K562 (cell line): Measurements from ENCODE around the gene ADSS1. TPM values are rescaled to one million over a fixed set of nuclear protein-coding genes. Genes with fewer than 3 reads are reported as not detected.
A peak's percentile ranks its signal among the peaks of the same experiment; 100 is the strongest.

Experiments used
- ATF1 ChIP-seq, 2 experiments: fragments of 450-650 bp in 1 of 2; IDR thresholded peaks; 2 replicates each; pipeline ENCODE4 v1.6.1; 2016; ENCODE audit warnings: missing compliant biosample characterization in 1 of 2, missing genetic modification characterization in 1 of 2
- ATF2 ChIP-seq: sonication (generic); formaldehyde crosslinking; IDR thresholded peaks from 2 replicates; pipeline ENCODE4 v1.8.1; 2022; ENCODE audit warnings: missing genetic modification reagents
- BRD4 ChIP-seq: fragments of 200-600 bp; sonication (generic); IDR thresholded peaks from 2 replicates; pipeline ENCODE4 v1.6.1; 2017; ENCODE audit warnings: inconsistent platforms
- CHD2 ChIP-seq: IDR thresholded peaks from 2 replicates; pipeline ENCODE4 v1.6.1; 2011; ENCODE audit warnings: low read depth, low read length
- DMBX1 ChIP-seq: fragments of 250-450 bp; sonication (Bioruptor Pico); IDR thresholded peaks from 2 replicates; pipeline ENCODE4 v1.8.0; 2022; ENCODE audit warnings: inconsistent platforms, mild to moderate bottlenecking, moderate library complexity, borderline replicate concordance
- HNRNPLL ChIP-seq: fragments of 200-400 bp; formaldehyde crosslinking; IDR thresholded peaks from 2 replicates; pipeline ENCODE4 v1.6.1; 2017; ENCODE audit warnings: low read length, low read depth, mild to moderate bottlenecking; ENCODE audit not compliant: poor library complexity, severe bottlenecking
- JUN ChIP-seq, 2 experiments: sonication (generic) in 1 of 2; formaldehyde crosslinking in 1 of 2; IDR thresholded peaks; 2 replicates each; pipeline versions ENCODE4 v1.6.1 to v1.8.0; 2012 to 2022; ENCODE audit warnings: borderline replicate concordance in 2 of 2, mild to moderate bottlenecking in 2 of 2, improper control_type of control experiment in 1 of 2, low read depth in 1 of 2, low read length in 1 of 2, missing genetic modification reagents in 1 of 2
- MTA3 ChIP-seq: fragments of 450-650 bp; formaldehyde crosslinking; IDR thresholded peaks from 2 replicates; pipeline ENCODE4 v1.6.1; 2017; ENCODE audit warnings: mild to moderate bottlenecking, borderline replicate concordance
- POLR2AphosphoS5 ChIP-seq: IDR thresholded peaks from 2 replicates; pipeline ENCODE4 v1.6.1; 2011; ENCODE audit warnings: mild to moderate bottlenecking, low read depth, low read length, moderate library complexity; ENCODE audit not compliant: control insufficient read depth, insufficient read depth
- TCF7 ChIP-seq: sonication (generic); IDR thresholded peaks from 2 replicates; pipeline ENCODE4 v1.6.1; 2016; ENCODE audit warnings: antibody characterized with exemption, borderline replicate concordance
- TEAD1 ChIP-seq, 2 experiments: fragments of 450-650 bp in 1 of 2; sonication (generic) in 1 of 2; formaldehyde crosslinking; IDR thresholded peaks; 2 replicates each; pipeline versions ENCODE4 v1.4.0 to v1.8.0; 2020 to 2022; ENCODE audit warnings: mild to moderate bottlenecking in 2 of 2, missing genetic modification reagents in 1 of 2
- XRCC4 ChIP-seq: IDR thresholded peaks from one replicate; pipeline ENCODE4 v1.6.1; 2011; ENCODE audit not compliant: insufficient read depth, insufficient read length; ENCODE audit errors: extremely low read depth
- ZBTB11 ChIP-seq, 3 experiments: fragments of 200-800 bp in 1 of 3; fragments of 250-450 bp in 1 of 3; fragments of 450-650 bp in 1 of 3; sonication (Bioruptor Pico) in 1 of 3; sonication (Bioruptor generic) in 1 of 3; formaldehyde crosslinking in 1 of 3; IDR thresholded peaks; 2 replicates each; pipeline versions ENCODE4 v1.6.1 to v1.8.0; 2016 to 2022; ENCODE audit warnings: mild to moderate bottlenecking in 2 of 3, missing genetic modification characterization in 2 of 3, missing compliant biosample characterization in 1 of 3, moderate library complexity in 1 of 3
- ZBTB17 ChIP-seq: fragments of 450-650 bp; formaldehyde crosslinking; IDR thresholded peaks from 2 replicates; pipeline ENCODE4 v1.4.0; 2020; ENCODE audit warnings: mild to moderate bottlenecking
- ZNF133 ChIP-seq: fragments of 250-450 bp; sonication (Bioruptor Pico); IDR thresholded peaks from 2 replicates; pipeline ENCODE4 v1.4.0; 2020; ENCODE audit warnings: mild to moderate bottlenecking
- ZNF280A ChIP-seq: fragments of 450-650 bp; IDR thresholded peaks from 2 replicates; pipeline ENCODE4 v1.6.1; 2018; ENCODE audit warnings: mild to moderate bottlenecking, low read depth; ENCODE audit not compliant: partially characterized antibody
- ZNF316 ChIP-seq: fragments of 450-650 bp; IDR thresholded peaks from 2 replicates; pipeline ENCODE4 v1.6.1; 2016
- ZNF511 ChIP-seq: sonication (generic); formaldehyde crosslinking; IDR thresholded peaks from 2 replicates; pipeline ENCODE4 v1.8.0; 2022; ENCODE audit warnings: mild to moderate bottlenecking, missing genetic modification reagents
- polyA plus RNA-seq, 8 experiments: library from polyadenylated mRNA; depleted of rRNA in 4 of 8; stranded (reverse) in 5 of 8; unstranded in 3 of 8; fragments of >200 nt; fragmentation: Nextera tagmentation in 2 of 8; fragmentation: Illumina TruSeq in 1 of 8; extraction: Ambion mirVana in 2 of 8; extraction: Trizol in 1 of 8; gene quantifications; 2 replicates each; pipeline versions ENCODE4 v1.2.1 to v1.2.3, GENCODE V29; 2011 to 2014; ENCODE audit warnings: inconsistent platforms in 1 of 8, missing spikeins in 1 of 8
- total RNA-seq, 7 experiments: library from RNA; depleted of rRNA in 6 of 7; stranded (reverse); fragments of >200 nt in 6 of 7; fragmentation: Illumina TruSeq in 2 of 7; extraction: Trizol in 2 of 7; gene quantifications; 2 replicates each; pipeline versions ENCODE4 v1.2.1 to v1.2.3, GENCODE V29; 2011 to 2021; ENCODE audit warnings: low replicate concordance in 1 of 7

ADSS1 gene
- total and polyA plus RNA-seq, 9 of the 15 experiments (the other 6 are each of a cell fraction or from before 2014, with no cell fraction given): 0.53 to 5.9 (median 3.9) TPM

DNA sequence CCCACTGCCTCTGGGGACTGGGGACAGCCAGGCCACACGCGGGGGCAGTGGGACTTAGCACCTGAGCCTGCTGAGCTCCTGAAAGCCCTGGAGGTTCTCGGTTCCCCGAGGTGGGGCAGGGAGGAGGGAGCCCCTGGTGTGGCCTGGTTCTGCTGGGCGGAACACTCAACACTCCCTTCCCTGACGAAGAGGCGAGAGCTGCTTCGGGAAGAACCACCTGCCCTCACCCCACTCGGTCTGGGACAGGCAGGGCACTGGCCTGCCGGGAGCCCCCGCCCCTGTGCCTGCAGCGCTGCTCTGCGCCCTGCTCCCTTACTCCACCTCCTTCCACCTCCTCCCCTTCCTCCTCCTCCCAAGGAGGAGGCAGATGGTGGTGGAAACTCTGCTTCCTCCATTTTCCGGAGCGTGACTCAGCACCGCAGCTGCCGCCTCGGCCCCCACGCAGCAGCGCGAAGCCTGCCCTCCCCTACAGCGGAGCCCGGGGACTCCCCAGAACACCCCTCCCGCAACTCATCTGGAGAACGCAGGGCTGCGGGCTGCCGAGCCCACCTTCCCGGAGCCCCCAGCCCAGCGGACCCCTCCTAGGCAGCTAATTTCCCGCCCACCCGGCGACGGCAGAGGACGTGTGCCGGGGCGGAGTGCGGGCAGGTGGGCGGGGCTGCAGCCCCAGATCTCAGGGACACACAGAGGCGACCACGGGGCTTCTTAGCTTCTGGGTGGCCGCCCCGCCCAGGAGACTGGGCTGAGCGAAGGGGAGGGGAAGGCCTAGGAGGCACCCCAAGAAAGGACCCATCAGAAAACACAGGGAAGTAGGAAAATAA, 46.3 kb upstream of the ADSS1 start (continued):
- TF ChIP-seq ZNF511 (CRISPR knock-in tag): peak; percentile 55; the same call in 1 of the 2 replicates
- peak; percentile 85; the same call in 1 of the 2 replicates for TF ChIP-seq BRD4
- no peak for TF ChIP-seq ATF1 (CRISPR knock-in tag; IDR thresholded peaks at IDR 0.05)
- TF ChIP-seq ATF1 (tag; IDR thresholded peaks at IDR 0.05): peak; percentile 71
- no peak for TF ChIP-seq XRCC4
- TF ChIP-seq ATF2: no peak
- no peak for TF ChIP-seq ZNF133 (CRISPR knock-in tag)
- TF ChIP-seq JUN (IDR thresholded peaks at IDR 0.05; ENCODE audit: borderline replicate concordance, low read depth, low read length): no peak
- TF ChIP-seq JUN (CRISPR knock-in tag; IDR thresholded peaks at IDR 0.05; ENCODE audit: borderline replicate concordance): peak; percentile 36; the same call in 1 of the 2 replicates
- peak; percentile 7; the same call in 1 of the 2 replicates for TF ChIP-seq DMBX1
- peak; percentile 95 for TF ChIP-seq ZNF316
- TF ChIP-seq TEAD1 (CRISPR knock-in tag; IDR thresholded peaks at IDR 0.05): peak in 1 of 2 experiments; percentile 76; a peak in 1 of 4 replicates
- TF ChIP-seq ZBTB17: peak; percentile 46; the same call in 1 of the 2 replicates
- 0 out of 2 replicates have a peak, but pooled peaks have one; percentile 44 for TF ChIP-seq MTA3
- TF ChIP-seq POLR2AphosphoS5: no peak
- TF ChIP-seq CHD2: 0 out of 2 replicates have a peak, but pooled peaks have one; percentile 19
- TF ChIP-seq HNRNPLL: peak; percentile 35
- 0 out of 6 replicates have a peak, but pooled peaks of 1 of the 3 experiments have one; percentile 23 for TF ChIP-seq ZBTB11 (CRISPR knock-in tag; IDR thresholded peaks at IDR 0.05)
- no peak for TF ChIP-seq TCF7
- TF ChIP-seq ZNF280A: no peak
